Measurements from ENCODE around the gene SUGCT. TPM values are rescaled to one million over a fixed set of nuclear protein-coding genes. Genes with fewer than 3 reads are reported as not detected.
"Not testable (repeated sequence)": the region's sequence is repeated elsewhere in the genome, so short reads cannot be mapped to it uniquely, and the experiment has no call there.

The SUGCT gene
- polyA plus RNA-seq, 1 donor from 2014 or later, result 1.3 TPM

DNA sequence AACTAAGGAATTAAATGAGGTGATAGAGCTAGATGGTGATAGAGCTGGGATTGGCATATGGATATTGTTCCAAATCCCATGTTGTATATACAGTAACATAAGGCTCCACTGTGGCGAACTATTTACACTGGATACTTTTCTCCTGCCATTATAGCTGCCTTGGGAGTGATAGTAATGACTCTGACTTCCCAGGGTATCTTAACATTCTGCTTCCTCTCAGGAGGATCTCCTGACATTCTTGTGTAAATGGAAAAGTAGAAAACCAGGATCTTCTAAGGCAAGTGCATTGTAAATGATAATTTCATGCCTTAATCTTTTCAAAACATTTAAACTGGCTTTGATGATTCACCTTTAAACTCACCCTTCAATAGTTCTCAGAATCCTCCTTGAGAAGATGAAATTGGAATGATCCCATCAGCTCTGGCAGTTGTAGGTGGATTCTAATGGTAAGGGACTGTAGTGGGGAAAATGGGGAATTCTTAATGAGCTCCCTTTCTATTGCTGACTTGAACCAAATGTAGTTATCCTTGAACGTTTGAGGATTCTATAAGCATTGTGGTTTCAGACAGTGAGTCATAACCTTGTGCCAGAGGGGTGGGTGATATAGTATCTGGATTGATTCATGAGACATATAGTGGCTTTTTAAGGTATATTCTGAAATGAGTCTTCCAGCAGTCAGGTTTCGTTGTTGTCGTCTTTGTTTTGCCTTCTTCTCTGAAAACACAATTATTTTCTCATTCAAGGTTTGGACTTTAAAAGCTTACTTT lies 450.0 kb downstream of the SUGCT start:
- Mint-ChIP-seq H3K36me3 (no peaks in the 10 kb centered on the region), H3K4me1 (no peaks in the 10 kb centered on the region), H3K9me3 (peaks cover 0 to 2% (median 0%) of the 10 kb centered on the region in 3 donors), H3K27me3 (no peaks in the 10 kb centered on the region), H3K4me3 (no peak overlapping the region), H3K27ac (no peak overlapping the region)

DNA sequence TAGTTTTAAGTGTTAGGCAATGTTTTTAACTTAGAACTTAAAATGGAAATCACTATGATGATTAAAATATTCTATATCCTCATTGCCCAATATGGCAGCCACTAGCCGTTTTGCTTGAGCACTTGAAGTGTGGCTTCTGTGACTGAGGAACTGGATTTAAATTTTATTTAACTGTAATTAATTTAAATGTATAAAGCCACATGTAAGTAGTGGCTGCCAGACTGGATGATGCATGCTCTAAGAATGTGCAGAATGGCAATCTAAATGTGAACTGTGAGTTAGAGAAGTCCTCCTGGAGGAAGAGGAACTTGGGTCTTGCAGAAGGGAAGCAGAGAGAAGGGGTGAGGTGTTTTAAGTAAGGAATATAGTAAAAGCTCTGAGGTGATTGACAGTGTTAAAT lies 451.4 kb downstream of the SUGCT start:
- H3K27ac Mint-ChIP-seq, result no peak overlapping the region
- peaks cover 0 to 2% (median 0%) of the 10 kb centered on the region in 3 donors for H3K9me3 Mint-ChIP-seq
- no peaks in the 10 kb centered on the region for H3K4me1 Mint-ChIP-seq
- H3K36me3 Mint-ChIP-seq, result no peaks in the 10 kb centered on the region
- no peaks in the 10 kb centered on the region for H3K27me3 Mint-ChIP-seq
- no peak overlapping the region for H3K4me3 Mint-ChIP-seq

DNA sequence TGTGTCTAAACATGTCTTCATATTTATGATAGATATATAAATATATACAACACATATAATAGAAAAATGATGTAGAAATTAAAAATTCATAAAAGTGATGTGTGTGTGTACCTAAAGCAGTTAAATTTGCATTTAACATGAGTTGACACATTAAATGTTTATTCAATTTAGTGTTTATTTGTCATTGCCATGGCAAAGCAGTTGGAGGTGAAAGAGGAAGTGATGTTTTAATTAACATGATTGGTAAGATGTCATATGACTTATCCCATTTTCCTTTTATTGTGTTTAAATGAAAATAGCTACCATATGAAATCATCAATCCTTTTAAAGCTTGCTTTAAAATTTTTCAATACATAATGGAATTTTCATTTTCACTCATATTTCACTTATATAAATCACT lies 452.6 kb downstream of the SUGCT start:
- Mint-ChIP-seq H3K27ac (no peak overlapping the region), H3K27me3 (no peaks in the 10 kb centered on the region), H3K9me3 (peaks cover 0 to 3% (median 0%) of the 10 kb centered on the region in 3 donors), H3K4me1 (no peaks in the 10 kb centered on the region), H3K36me3 (peaks cover 1% of the 10 kb centered on the region), H3K4me3 (no peak overlapping the region)

DNA sequence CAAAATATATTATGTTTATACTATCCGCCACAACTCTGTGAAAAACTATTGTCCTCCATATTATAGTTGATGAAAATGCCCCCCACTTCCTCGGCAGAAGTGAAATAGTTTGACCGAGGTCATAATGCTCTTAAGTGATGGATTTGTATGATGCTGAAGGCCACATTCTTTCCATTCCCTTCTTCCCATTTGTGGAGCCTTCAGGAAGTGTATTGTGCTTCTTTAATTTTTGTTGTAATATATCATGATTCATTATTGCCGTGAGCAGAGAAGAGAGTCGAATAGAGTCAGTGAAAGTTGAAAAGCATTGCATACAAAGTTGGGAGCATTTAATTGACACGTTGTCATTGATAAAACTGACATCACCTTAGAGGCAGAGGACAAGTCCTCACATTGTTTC lies 460.3 kb downstream of the SUGCT start:
- Mint-ChIP-seq H3K27me3 (no peaks in the 10 kb centered on the region), H3K36me3 (peaks cover 1% of the 10 kb centered on the region), H3K4me1 (peaks cover 0 to 4% (median 4%) of the 10 kb centered on the region in 3 donors), H3K4me3 (no peak overlapping the region), H3K9me3 (peaks cover 0 to 3% (median 0%) of the 10 kb centered on the region in 3 donors), H3K27ac (no peak overlapping the region)

DNA sequence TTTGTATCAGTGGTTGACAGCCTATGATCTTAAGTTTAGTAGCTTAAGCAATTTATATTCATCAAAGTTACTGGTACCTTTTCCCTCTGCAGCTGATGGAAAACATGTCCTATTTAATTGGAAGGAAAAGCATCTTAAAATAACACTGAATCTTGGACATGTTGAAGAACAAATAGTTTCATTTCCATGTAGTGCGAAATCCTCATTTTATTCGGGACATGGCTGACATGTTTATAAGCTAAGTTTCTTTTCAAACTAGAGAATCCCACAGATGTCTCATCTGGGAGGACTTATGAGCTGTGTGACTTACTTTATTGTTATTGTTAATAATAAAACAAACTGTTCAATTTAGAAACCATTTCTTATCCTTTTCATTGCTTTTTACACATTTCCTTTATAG lies 461.0 kb downstream of the SUGCT start:
- no peak overlapping the region for H3K4me3 Mint-ChIP-seq
- peaks cover 1% of the 10 kb centered on the region for H3K36me3 Mint-ChIP-seq
- H3K27me3 Mint-ChIP-seq, result no peaks in the 10 kb centered on the region
- no peak overlapping the region for H3K27ac Mint-ChIP-seq
- peaks cover 0 to 3% (median 0%) of the 10 kb centered on the region in 3 donors for H3K9me3 Mint-ChIP-seq
- peaks cover 0 to 4% (median 4%) of the 10 kb centered on the region in 3 donors for H3K4me1 Mint-ChIP-seq

DNA sequence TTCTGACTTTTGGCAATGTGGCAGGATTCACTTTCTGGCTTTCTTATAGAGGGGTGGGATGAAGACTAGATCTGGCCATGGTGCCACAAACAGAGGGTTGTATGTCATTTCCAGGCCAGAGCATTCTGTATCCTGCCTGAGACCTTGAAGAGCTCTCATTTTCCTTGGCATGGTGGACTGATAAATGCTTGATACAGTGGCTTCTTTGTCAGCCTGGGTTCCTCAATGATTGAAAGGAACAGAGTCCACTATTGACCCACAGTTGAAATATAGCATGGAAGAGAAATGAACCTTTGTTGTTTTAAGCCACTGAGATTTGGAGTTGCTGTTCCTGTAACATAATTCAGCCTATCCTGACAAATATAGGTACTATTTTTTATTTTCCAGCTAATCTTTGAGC lies 462.7 kb downstream of the SUGCT start:
- H3K4me3 Mint-ChIP-seq, result no peak overlapping the region
- no peak overlapping the region for H3K27ac Mint-ChIP-seq
- peaks cover 0 to 4% (median 4%) of the 10 kb centered on the region in 3 donors for H3K4me1 Mint-ChIP-seq
- H3K27me3 Mint-ChIP-seq, result no peaks in the 10 kb centered on the region
- H3K9me3 Mint-ChIP-seq, result peaks cover 0 to 2% (median under 1%) of the 10 kb centered on the region in 3 donors
- H3K36me3 Mint-ChIP-seq, result no peaks in the 10 kb centered on the region

DNA sequence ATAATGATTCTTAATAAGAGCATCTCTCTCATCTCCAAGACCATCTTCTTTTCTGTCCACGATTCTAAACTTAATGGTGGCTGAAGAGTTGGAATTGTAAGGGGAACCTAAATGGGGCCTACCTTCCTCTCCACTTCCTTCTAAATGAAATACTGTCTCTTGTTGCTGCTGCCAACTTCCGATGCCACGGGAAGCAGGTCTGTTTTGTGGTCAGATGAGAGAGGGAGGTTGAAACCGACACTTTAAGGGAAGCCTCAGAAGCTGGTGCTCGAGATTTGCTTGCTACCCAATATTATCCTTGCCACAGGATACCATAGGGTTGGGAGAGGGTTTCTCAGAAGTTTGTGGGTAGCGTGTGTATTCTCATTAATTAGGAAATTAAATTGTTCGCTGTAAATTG lies 464.1 kb downstream of the SUGCT start:
- Mint-ChIP-seq H3K36me3 (no peaks in the 10 kb centered on the region), H3K4me1 (peaks cover 0 to 4% (median 4%) of the 10 kb centered on the region in 3 donors), H3K9me3 (peaks cover 0 to 2% (median 2%) of the 10 kb centered on the region in 3 donors), H3K27ac (no peak overlapping the region), H3K27me3 (no peaks in the 10 kb centered on the region), H3K4me3 (no peak overlapping the region)

DNA sequence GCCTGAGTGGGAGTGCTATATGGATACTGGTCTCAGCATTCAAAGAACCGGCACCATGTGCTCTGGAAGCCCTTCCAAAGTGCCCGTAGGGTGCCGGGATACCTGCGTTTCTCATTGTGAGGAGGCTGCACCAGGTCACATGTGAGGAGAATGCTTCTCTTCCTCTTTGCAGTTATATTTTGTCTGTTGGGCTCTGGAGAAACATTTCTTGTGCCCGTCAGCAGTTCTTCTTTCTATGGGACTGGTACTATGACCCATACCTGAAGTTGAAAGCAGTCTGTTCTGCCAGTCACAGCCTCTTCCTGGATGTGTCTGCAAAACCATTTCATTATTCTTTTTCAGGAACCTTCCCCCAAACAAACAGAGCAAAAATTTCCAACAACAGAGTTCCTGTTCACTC lies 465.0 kb downstream of the SUGCT start:
- H3K27me3 Mint-ChIP-seq, result no peaks in the 10 kb centered on the region
- peaks cover 0 to 2% (median 2%) of the 10 kb centered on the region in 3 donors for H3K9me3 Mint-ChIP-seq
- no peak overlapping the region for H3K4me3 Mint-ChIP-seq
- H3K4me1 Mint-ChIP-seq, result peaks cover 0 to 4% (median 4%) of the 10 kb centered on the region in 3 donors
- no peaks in the 10 kb centered on the region for H3K36me3 Mint-ChIP-seq
- H3K27ac Mint-ChIP-seq, result no peak overlapping the region

DNA sequence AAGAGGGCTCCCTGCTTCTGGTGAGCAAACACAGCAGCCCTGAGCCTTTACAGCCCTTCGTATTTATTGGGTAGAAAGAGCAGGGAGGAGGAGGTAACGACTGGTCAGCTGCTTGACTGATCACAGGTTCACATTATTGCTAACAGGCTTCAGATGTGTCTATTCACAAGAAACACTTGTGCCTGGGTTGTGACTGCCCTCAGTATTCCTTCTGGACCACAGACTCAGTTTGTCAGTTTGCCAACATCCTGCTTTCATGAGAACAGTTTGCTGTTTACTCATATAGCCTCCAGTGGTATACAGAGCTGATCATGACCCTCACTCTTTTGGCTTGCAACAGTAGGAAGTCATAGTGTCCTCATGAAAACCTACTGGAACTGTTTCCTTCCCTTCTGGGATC lies 467.5 kb downstream of the SUGCT start:
- not testable (repeated sequence) for H3K27ac Mint-ChIP-seq, H3K27me3 Mint-ChIP-seq, H3K4me3 Mint-ChIP-seq, H3K4me1 Mint-ChIP-seq, H3K9me3 Mint-ChIP-seq, H3K36me3 Mint-ChIP-seq

DNA sequence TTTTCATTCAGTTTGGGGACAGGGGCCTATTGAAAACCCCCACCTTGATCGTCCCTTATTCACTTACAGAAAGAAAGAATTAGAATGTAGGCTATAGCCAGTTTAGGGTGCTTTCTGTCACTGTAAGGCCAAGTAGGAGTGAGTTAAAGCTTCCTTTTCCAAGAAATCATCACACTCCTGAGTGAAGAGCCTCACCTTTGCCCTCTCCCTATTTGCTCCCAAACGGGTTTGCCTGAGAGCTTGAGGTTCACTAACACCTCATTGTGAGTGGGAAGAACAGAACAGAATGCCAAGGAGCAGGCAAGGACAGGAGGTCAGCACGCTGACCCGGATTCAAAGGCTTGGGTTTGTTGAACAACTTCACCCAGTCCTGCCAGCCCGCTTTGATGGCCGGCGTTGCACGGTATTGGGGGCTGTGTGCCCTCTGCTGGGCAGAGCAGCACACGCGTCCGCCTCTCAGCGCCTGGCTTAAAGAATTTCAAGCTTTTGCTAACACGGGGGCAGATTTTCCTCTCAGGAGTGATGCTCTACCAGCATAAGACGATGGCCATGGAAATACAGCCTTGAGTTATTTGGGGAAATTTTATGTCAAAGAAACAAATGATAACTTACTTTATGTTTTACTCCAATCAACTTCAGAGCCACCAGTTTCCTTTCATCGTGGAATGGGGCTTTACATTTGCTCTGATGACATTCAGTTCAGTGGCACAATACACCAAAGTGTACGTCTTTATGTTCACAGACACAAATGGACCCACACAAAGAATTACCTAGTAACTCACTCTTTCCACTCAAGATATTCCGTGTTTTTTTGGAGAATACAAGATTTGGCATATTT lies 470.0 kb downstream of the SUGCT start:
- H3K4me1 Mint-ChIP-seq, result no peaks in the 10 kb centered on the region
- H3K4me3 Mint-ChIP-seq, result no peak overlapping the region
- no peaks in the 10 kb centered on the region for H3K36me3 Mint-ChIP-seq
- H3K9me3 Mint-ChIP-seq, result peaks cover 0 to 4% (median 2%) of the 10 kb centered on the region in 3 donors
- no peaks in the 10 kb centered on the region for H3K27me3 Mint-ChIP-seq
- H3K27ac Mint-ChIP-seq, result no peak overlapping the region

DNA sequence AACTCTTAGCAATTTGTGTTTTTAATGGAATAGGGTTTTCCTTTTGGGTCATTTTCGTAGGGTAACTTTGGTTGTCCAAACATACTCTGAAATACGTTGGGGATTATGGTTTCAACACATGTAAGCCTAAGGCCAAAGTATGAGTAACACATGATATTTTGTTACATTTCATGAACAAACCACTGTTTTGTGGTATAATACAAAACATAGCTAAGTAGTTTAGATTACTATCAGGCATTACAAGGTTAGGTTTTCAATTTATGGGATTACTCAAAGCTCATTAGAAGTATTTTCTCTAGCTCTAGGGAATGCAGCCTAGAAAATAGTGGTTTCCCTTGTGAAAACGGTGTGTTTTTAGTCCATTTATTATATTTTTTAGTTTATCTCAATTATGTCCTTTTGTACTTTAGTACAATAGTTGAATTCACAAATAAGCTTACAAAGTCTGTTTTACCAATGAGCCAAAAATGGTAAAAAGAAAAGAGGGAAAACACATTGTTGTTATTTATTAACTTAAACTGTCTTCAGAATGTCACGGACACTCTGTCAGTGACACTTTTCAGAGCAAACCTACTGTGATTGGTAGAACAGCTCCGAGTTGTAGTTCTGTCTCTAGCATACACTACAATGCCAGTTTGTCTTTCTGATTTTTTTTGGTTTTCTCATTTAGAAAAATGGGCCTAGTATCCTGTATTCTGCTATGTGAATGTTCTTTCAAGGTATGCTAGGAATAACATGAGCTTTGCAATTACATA lies 473.7 kb downstream of the SUGCT start:
- H3K36me3 Mint-ChIP-seq, result no peaks in the 10 kb centered on the region
- no peaks in the 10 kb centered on the region for H3K4me1 Mint-ChIP-seq
- no peak overlapping the region for H3K4me3 Mint-ChIP-seq
- H3K27me3 Mint-ChIP-seq, result no peaks in the 10 kb centered on the region
- peaks cover 0 to 2% (median 0%) of the 10 kb centered on the region in 3 donors for H3K9me3 Mint-ChIP-seq
- no peak overlapping the region for H3K27ac Mint-ChIP-seq

DNA sequence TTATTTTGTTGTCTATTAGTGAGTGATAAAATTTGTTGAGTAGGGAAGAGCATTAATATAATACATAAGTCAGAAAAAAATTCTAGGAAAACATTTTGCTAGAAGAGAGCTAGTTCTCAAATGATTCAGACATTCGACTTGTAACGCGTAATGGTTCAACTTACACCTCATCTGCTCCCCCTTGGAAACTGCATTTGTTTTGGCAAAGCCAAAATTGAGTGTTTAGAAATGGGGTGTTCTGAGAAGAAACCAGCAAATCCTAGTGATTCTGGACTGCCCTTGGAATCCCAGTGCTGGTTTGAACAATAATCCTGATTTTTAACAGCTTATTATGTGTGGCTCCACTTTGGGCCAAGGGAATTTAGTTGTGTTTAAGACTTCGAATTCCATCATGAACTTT lies 475.7 kb downstream of the SUGCT start:
- Mint-ChIP-seq H3K36me3 (no peaks in the 10 kb centered on the region), H3K27ac (peak overlapping the region in 1 of 3 donors; percentile 59), H3K4me1 (no peaks in the 10 kb centered on the region), H3K4me3 (no peak overlapping the region), H3K9me3 (peaks cover 0 to 2% (median 0%) of the 10 kb centered on the region in 3 donors), H3K27me3 (peaks cover 1% of the 10 kb centered on the region)

DNA sequence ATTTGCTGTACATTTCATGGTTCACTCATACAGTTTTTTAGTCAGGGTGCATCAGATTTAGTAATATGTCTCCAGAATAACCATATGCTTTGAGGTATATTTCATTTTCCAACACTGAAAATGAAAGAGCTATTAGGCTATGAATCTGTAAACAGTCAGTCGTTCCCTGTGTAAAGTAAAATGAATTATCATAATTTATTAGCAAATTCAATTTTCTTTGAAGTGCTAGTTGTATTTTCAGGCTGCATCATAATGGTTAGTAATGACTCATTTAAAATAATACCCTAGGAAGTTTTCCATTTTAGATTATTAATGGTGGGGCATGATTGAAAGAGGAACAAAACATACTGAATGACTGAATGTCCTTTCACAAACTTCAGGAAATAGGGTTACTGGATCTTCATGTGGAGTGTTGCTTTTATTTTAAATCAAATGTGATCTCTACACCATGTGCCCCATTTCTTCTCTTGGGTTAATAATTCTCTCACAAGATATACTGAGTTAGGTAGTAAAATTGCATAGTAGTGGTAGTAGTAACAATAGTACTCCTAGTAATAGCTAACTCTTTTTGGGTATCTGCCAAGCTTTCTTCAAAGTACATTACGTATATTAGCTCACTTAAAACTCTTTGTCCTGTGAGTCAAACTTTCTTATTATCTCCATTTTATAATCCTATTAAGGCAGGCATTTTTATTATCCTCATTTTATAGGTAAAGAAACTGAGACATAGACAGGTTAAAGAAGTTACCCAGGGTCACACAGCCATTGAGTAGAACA lies 476.5 kb downstream of the SUGCT start:
- peaks cover 1% of the 10 kb centered on the region for H3K27me3 Mint-ChIP-seq
- no peaks in the 10 kb centered on the region for H3K4me1 Mint-ChIP-seq
- no peak overlapping the region for H3K4me3 Mint-ChIP-seq
- no peaks in the 10 kb centered on the region for H3K36me3 Mint-ChIP-seq
- peak overlapping the region in 1 of 3 donors; percentile 59 for H3K27ac Mint-ChIP-seq
- H3K9me3 Mint-ChIP-seq, result peaks cover 0 to 2% (median 0%) of the 10 kb centered on the region in 3 donors

DNA sequence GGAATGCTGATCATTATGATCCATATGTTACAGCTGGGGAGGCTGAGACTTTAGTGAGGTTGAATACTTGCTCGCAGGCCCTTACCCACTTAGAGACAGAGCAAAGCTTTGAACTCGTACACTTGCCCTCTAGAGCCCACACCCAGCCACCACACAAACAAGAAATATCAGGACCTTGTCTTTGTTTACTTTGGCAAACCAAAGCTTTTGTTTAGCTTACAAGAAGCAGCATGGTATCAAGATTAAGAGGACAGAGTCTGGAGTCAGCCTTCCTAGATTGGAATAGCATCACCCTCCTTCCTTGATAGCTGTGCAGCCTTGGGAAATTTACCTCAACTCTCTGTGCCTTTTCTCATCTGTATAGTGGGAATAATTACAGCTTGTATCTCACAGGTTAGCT lies 477.5 kb downstream of the SUGCT start:
- H3K36me3 Mint-ChIP-seq, result no peaks in the 10 kb centered on the region
- H3K4me3 Mint-ChIP-seq, result no peak overlapping the region
- H3K27me3 Mint-ChIP-seq, result peaks cover 1% of the 10 kb centered on the region
- H3K27ac Mint-ChIP-seq, result no peak overlapping the region
- H3K9me3 Mint-ChIP-seq, result peaks cover 0 to 2% (median 0%) of the 10 kb centered on the region in 3 donors
- H3K4me1 Mint-ChIP-seq, result no peaks in the 10 kb centered on the region
